ENCODE data around the gene HPSE2. TPM values are rescaled to one million over a fixed set of nuclear protein-coding genes. Genes with fewer than 3 reads are reported as not detected.

The HPSE2 gene
- total and polyA plus RNA-seq, 2 experiments from 2014 or later = 0.10 to 0.24 TPM

DNA sequence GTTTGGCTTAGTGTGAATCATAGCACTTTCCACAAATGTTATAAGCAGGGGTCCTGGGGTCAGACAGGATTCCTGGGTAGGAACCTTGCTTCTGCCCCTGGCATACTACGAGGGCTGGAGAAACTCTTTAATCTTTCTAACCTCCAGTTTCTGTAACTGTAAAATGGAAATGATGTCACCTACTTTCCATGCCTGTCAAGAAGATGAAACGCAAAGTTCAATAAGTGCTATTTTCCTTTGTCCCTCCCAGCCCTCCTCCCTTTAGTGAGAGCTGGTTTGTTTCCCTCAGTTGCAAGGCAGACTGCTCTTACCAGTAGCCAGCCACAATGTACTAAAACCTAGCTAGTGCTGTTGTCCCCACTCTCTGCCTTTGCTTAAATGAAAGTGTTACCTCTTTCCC lies 671.8 kb downstream of the HPSE2 start:
- no peaks in the 10 kb centered on the region for H3K79me2 ChIP-seq (replicated peaks; ENCODE audit: insufficient read depth)
- no peak overlapping the region for H3K4me3 ChIP-seq
- H3K27me3 Mint-ChIP-seq (ENCODE audit: insufficient read depth, low read depth, poor library complexity) = no peaks in the 10 kb centered on the region
- no peaks in the 10 kb centered on the region for H3K27me3 ChIP-seq (ENCODE audit: insufficient read depth)
- no peaks in the 10 kb centered on the region for H3K4me1 Mint-ChIP-seq
- H3K36me3 Mint-ChIP-seq (ENCODE audit: low read depth) = no peaks in the 10 kb centered on the region
- H3K27ac ChIP-seq (ENCODE audit: low read depth) = no peak overlapping the region
- H2AFZ ChIP-seq = peak overlapping the region; percentile 52; the same call in 1 of the 2 replicates
- H3K4me1 ChIP-seq (ENCODE audit: insufficient read depth) = no peaks in the 10 kb centered on the region
- TF ChIP-seq, protein P1, sequence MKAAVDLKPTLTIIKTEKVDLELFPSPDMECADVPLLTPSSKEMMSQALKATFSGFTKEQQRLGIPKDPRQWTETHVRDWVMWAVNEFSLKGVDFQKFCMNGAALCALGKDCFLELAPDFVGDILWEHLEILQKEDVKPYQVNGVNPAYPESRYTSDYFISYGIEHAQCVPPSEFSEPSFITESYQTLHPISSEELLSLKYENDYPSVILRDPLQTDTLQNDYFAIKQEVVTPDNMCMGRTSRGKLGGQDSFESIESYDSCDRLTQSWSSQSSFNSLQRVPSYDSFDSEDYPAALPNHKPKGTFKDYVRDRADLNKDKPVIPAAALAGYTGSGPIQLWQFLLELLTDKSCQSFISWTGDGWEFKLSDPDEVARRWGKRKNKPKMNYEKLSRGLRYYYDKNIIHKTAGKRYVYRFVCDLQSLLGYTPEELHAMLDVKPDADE (IDR thresholded peaks at IDR 0.05) = no peak
- TF ChIP-seq, protein P2, sequence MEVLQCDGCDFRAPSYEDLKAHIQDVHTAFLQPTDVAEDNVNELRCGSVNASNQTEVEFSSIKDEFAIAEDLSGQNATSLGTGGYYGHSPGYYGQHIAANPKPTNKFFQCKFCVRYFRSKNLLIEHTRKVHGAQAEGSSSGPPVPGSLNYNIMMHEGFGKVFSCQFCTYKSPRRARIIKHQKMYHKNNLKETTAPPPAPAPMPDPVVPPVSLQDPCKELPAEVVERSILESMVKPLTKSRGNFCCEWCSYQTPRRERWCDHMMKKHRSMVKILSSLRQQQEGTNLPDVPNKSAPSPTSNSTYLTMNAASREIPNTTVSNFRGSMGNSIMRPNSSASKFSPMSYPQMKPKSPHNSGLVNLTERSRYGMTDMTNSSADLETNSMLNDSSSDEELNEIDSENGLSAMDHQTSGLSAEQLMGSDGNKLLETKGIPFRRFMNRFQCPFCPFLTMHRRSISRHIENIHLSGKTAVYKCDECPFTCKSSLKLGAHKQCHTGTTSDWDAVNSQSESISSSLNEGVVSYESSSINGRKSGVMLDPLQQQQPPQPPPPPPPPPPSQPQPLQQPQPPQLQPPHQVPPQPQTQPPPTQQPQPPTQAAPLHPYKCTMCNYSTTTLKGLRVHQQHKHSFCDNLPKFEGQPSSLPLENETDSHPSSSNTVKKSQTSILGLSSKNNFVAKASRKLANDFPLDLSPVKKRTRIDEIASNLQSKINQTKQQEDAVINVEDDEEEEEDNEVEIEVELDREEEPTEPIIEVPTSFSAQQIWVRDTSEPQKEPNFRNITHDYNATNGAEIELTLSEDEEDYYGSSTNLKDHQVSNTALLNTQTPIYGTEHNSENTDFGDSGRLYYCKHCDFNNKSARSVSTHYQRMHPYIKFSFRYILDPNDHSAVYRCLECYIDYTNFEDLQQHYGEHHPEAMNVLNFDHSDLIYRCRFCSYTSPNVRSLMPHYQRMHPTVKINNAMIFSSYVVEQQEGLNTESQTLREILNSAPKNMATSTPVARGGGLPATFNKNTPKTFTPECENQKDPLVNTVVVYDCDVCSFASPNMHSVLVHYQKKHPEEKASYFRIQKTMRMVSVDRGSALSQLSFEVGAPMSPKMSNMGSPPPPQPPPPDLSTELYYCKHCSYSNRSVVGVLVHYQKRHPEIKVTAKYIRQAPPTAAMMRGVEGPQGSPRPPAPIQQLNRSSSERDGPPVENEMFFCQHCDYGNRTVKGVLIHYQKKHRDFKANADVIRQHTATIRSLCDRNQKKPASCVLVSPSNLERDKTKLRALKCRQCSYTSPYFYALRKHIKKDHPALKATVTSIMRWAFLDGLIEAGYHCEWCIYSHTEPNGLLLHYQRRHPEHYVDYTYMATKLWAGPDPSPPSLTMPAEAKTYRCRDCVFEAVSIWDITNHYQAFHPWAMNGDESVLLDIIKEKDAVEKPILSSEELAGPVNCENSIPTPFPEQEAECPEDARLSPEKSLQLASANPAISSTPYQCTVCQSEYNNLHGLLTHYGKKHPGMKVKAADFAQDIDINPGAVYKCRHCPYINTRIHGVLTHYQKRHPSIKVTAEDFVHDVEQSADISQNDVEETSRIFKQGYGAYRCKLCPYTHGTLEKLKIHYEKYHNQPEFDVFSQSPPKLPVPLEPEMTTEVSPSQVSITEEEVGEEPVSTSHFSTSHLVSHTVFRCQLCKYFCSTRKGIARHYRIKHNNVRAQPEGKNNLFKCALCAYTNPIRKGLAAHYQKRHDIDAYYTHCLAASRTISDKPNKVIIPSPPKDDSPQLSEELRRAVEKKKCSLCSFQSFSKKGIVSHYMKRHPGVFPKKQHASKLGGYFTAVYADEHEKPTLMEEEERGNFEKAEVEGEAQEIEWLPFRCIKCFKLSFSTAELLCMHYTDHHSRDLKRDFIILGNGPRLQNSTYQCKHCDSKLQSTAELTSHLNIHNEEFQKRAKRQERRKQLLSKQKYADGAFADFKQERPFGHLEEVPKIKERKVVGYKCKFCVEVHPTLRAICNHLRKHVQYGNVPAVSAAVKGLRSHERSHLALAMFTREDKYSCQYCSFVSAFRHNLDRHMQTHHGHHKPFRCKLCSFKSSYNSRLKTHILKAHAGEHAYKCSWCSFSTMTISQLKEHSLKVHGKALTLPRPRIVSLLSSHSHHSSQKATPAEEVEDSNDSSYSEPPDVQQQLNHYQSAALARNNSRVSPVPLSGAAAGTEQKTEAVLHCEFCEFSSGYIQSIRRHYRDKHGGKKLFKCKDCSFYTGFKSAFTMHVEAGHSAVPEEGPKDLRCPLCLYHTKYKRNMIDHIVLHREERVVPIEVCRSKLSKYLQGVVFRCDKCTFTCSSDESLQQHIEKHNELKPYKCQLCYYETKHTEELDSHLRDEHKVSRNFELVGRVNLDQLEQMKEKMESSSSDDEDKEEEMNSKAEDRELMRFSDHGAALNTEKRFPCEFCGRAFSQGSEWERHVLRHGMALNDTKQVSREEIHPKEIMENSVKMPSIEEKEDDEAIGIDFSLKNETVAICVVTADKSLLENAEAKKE (CRISPR knock-in tag; IDR thresholded peaks at IDR 0.05) = no peak
- TF ChIP-seq, protein P3, sequence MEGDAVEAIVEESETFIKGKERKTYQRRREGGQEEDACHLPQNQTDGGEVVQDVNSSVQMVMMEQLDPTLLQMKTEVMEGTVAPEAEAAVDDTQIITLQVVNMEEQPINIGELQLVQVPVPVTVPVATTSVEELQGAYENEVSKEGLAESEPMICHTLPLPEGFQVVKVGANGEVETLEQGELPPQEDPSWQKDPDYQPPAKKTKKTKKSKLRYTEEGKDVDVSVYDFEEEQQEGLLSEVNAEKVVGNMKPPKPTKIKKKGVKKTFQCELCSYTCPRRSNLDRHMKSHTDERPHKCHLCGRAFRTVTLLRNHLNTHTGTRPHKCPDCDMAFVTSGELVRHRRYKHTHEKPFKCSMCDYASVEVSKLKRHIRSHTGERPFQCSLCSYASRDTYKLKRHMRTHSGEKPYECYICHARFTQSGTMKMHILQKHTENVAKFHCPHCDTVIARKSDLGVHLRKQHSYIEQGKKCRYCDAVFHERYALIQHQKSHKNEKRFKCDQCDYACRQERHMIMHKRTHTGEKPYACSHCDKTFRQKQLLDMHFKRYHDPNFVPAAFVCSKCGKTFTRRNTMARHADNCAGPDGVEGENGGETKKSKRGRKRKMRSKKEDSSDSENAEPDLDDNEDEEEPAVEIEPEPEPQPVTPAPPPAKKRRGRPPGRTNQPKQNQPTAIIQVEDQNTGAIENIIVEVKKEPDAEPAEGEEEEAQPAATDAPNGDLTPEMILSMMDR (conservative IDR thresholded peaks at IDR 0.05; ENCODE audit: low read depth in 2 of 2) = no peak
- TF ChIP-seq EZH2phosphoT487 (IDR thresholded peaks at IDR 0.05; ENCODE audit: unreplicated experiment) = no peak
- TF ChIP-seq JUNB (IDR thresholded peaks at IDR 0.05; ENCODE audit: unreplicated experiment) = no peak
- TF ChIP-seq STAT1 (IDR thresholded peaks at IDR 0.05; ENCODE audit: unreplicated experiment) = no peak
- no peak for TF ChIP-seq NANOG (IDR thresholded peaks at IDR 0.05; ENCODE audit: borderline replicate concordance)
- no peak for TF ChIP-seq CREB1 (CRISPR knock-in tag; IDR thresholded peaks at IDR 0.05; ENCODE audit: low read depth)
- TF ChIP-seq POLR2AphosphoS5 (IDR thresholded peaks at IDR 0.05; ENCODE audit: low read depth) = no peak
- TF ChIP-seq ZNF331 (CRISPR knock-in tag; IDR thresholded peaks at IDR 0.05; ENCODE audit: low read depth) = no peak
- no peak for TF ChIP-seq ZNF114 (CRISPR knock-in tag; IDR thresholded peaks at IDR 0.05)
- TF ChIP-seq, protein P4, sequence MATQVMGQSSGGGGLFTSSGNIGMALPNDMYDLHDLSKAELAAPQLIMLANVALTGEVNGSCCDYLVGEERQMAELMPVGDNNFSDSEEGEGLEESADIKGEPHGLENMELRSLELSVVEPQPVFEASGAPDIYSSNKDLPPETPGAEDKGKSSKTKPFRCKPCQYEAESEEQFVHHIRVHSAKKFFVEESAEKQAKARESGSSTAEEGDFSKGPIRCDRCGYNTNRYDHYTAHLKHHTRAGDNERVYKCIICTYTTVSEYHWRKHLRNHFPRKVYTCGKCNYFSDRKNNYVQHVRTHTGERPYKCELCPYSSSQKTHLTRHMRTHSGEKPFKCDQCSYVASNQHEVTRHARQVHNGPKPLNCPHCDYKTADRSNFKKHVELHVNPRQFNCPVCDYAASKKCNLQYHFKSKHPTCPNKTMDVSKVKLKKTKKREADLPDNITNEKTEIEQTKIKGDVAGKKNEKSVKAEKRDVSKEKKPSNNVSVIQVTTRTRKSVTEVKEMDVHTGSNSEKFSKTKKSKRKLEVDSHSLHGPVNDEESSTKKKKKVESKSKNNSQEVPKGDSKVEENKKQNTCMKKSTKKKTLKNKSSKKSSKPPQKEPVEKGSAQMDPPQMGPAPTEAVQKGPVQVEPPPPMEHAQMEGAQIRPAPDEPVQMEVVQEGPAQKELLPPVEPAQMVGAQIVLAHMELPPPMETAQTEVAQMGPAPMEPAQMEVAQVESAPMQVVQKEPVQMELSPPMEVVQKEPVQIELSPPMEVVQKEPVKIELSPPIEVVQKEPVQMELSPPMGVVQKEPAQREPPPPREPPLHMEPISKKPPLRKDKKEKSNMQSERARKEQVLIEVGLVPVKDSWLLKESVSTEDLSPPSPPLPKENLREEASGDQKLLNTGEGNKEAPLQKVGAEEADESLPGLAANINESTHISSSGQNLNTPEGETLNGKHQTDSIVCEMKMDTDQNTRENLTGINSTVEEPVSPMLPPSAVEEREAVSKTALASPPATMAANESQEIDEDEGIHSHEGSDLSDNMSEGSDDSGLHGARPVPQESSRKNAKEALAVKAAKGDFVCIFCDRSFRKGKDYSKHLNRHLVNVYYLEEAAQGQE (IDR thresholded peaks at IDR 0.05; ENCODE audit: unreplicated experiment) = no peak
- TF ChIP-seq EZH2 (IDR thresholded peaks at IDR 0.05; ENCODE audit: low read depth, unreplicated experiment) = no peak
- no peak overlapping the region for H3K27ac Mint-ChIP-seq
- H3K4me2 ChIP-seq = no peak overlapping the region
- DNase-seq (ENCODE audit: low spot score) (no peak), ATAC-seq (no peak)
- no peaks in the 10 kb centered on the region for H3K9me3 Mint-ChIP-seq
- H3K9me2 ChIP-seq (ENCODE audit: insufficient read depth) = peaks cover 3% of the 10 kb centered on the region; the same call in 1 of the 2 replicates
- H3K4me3 Mint-ChIP-seq = no peak overlapping the region
- no peaks in the 10 kb centered on the region for H4K20me1 ChIP-seq (replicated peaks; ENCODE audit: insufficient read depth)
- H3K36me3 ChIP-seq (ENCODE audit: insufficient read depth) = no peaks in the 10 kb centered on the region
- H3F3A ChIP-seq (replicated peaks; ENCODE audit: low read depth) = no peaks in the 10 kb centered on the region

All from GM23338 (cell line).